Activated T-cell treated with anti-CD3 and anti-CD28 coated beads, Interleukin-2, amount 50 U/mL, for 72 hours (primary cell): ENCODE data around the gene SFTPA2. TPM values are rescaled to one million over a fixed set of nuclear protein-coding genes. Genes with fewer than 3 reads are reported as not detected.
"Not testable (repeated sequence)": the region's sequence is repeated elsewhere in the genome, so short reads cannot be mapped to it uniquely, and the experiment has no call there.

Experiments used
- ATAC-seq, 2 donors: fragments of 150-1000 bp; cut with Tn5 transposase; replicated peaks in 1 of 2; 2 replicates each; pipeline ENCODE4 v1.10.0; 2021; ENCODE audit warnings: moderate library complexity in 2 of 2, mild to moderate bottlenecking in 1 of 2
- DNase-seq, 2 donors: peaks; one replicate each; pipeline ENCODE4 v3.0.0; 2021 to 2022; ENCODE audit warnings: mixed read lengths in 1 of 2
- H3K27ac Mint-ChIP-seq: one replicate; pipeline ENCODE4 v1.8.0; 2022; ENCODE audit warnings: mild to moderate bottlenecking, moderate library complexity, mixed read lengths
- H3K27me3 Mint-ChIP-seq: one replicate; pipeline ENCODE4 v1.8.0; 2022; ENCODE audit warnings: low read depth, mixed read lengths
- H3K36me3 Mint-ChIP-seq, 2 donors: one replicate each; pipeline ENCODE4 v1.8.0; 2022; ENCODE audit warnings: mixed read lengths in 2 of 2, mild to moderate bottlenecking in 1 of 2; ENCODE audit not compliant: insufficient read depth in 2 of 2
- H3K4me1 Mint-ChIP-seq: one replicate; pipeline ENCODE4 v1.8.0; 2022; ENCODE audit warnings: low read depth, mixed read lengths
- H3K4me3 Mint-ChIP-seq, 2 donors: one replicate each; pipeline ENCODE4 v1.8.0; 2022; ENCODE audit warnings: mild to moderate bottlenecking in 2 of 2, mixed read lengths in 2 of 2, moderate library complexity in 2 of 2
- H3K9me3 Mint-ChIP-seq, 2 donors: one replicate each; pipeline ENCODE4 v1.8.0; 2022; ENCODE audit warnings: mixed read lengths in 2 of 2
- total RNA-seq, 2 donors: library from RNA; stranded (reverse); gene quantifications; one replicate each; pipeline ENCODE4 v1.2.3, GENCODE V29; 2022

The SFTPA2 gene
- total RNA-seq = not detected

GRCh38 chr10:79560160-79560709, at the start of gene SFTPA2:
TSS of gene SFTPA2 (minus strand) at chr10:79560407. CDS start at chr10:79559483, 924 bp downstream.
- Mint-ChIP-seq H3K4me3 (no peak within 1 kb of the TSS), H3K36me3 (no peaks in the 10 kb centered on the region), H3K27ac (no peak within 1 kb of the TSS), H3K9me3 (no peaks in the 10 kb centered on the region), H3K27me3 (peaks cover 20% of the 10 kb centered on the region), H3K4me1 (no peaks in the 10 kb centered on the region)
- no peak for DNase-seq
- ATAC-seq = no peak

- Mint-ChIP-seq H3K4me3 (no peak overlapping the region), H3K4me1 (no peaks in the 10 kb centered on the region), H3K36me3 (no peaks in the 10 kb centered on the region), H3K27me3 (peaks cover 6% of the 10 kb centered on the region), H3K9me3 (no peaks in the 10 kb centered on the region), H3K27ac (no peak overlapping the region)
- DNase-seq = peak; percentile 63 to 73
- peak; percentile 64 to 67 for ATAC-seq
Measured at GRCh38 chr10:79608505-79609375, 48.5 kb upstream of the SFTPA2 start.

- DNase-seq (no peak), ATAC-seq (no peak)
- no peak overlapping the region for H3K4me3 Mint-ChIP-seq
- H3K27me3 Mint-ChIP-seq = peaks cover 6% of the 10 kb centered on the region
- no peaks in the 10 kb centered on the region for H3K36me3 Mint-ChIP-seq
- no peak overlapping the region for H3K27ac Mint-ChIP-seq
- no peaks in the 10 kb centered on the region for H3K4me1 Mint-ChIP-seq
- no peaks in the 10 kb centered on the region for H3K9me3 Mint-ChIP-seq
Measured at GRCh38 chr10:79605308-79605707, 45.1 kb upstream of the SFTPA2 start.

GRCh38 chr10:79604294-79604693, 44.1 kb upstream of the SFTPA2 start:
- Mint-ChIP-seq H3K4me1 (no peaks in the 10 kb centered on the region), H3K27ac (no peak overlapping the region)
- ATAC-seq = no peak

GRCh38 chr10:79602953-79603352, 42.7 kb upstream of the SFTPA2 start:
- H3K36me3 Mint-ChIP-seq = peaks cover 1 to 2% of the 10 kb centered on the region in 2 donors
- no peaks in the 10 kb centered on the region for H3K27me3 Mint-ChIP-seq
- H3K4me3 Mint-ChIP-seq = no peak overlapping the region
- peaks cover 1 to 3% of the 10 kb centered on the region in 2 donors for H3K9me3 Mint-ChIP-seq
- H3K4me1 Mint-ChIP-seq = no peaks in the 10 kb centered on the region
- DNase-seq (no peak), ATAC-seq (no peak)
- H3K27ac Mint-ChIP-seq = no peak overlapping the region

More at GRCh38 chr10:79604294-79604693, 44.1 kb upstream of the SFTPA2 start:
- Mint-ChIP-seq H3K36me3 (no peaks in the 10 kb centered on the region), H3K9me3 (peaks cover 0 to under 1% of the 10 kb centered on the region in 2 donors), H3K4me3 (no peak overlapping the region), H3K27me3 (peaks cover 6% of the 10 kb centered on the region)
- no peak for DNase-seq

- H3K27ac Mint-ChIP-seq = no peak overlapping the region
- H3K9me3 Mint-ChIP-seq = peaks cover 7% of the 10 kb centered on the region in 2 donors
- ATAC-seq (no peak), DNase-seq (no peak)
- H3K27me3 Mint-ChIP-seq = no peaks in the 10 kb centered on the region
- H3K4me1 Mint-ChIP-seq = no peaks in the 10 kb centered on the region
- H3K4me3 Mint-ChIP-seq = no peak overlapping the region
- peaks cover 1 to 8% of the 10 kb centered on the region in 2 donors for H3K36me3 Mint-ChIP-seq
Measured at GRCh38 chr10:79601939-79602338, 41.7 kb upstream of the SFTPA2 start.

GRCh38 chr10:79599644-79600043, 39.4 kb upstream of the SFTPA2 start:
- DNase-seq, H3K27me3 Mint-ChIP-seq, H3K4me1 Mint-ChIP-seq, ATAC-seq, H3K9me3 Mint-ChIP-seq, H3K4me3 Mint-ChIP-seq, H3K36me3 Mint-ChIP-seq, H3K27ac Mint-ChIP-seq: not testable (repeated sequence)

GRCh38 chr10:79595510-79595909, 35.3 kb upstream of the SFTPA2 start:
- Mint-ChIP-seq H3K27ac (no peak overlapping the region), H3K27me3 (peaks cover 4% of the 10 kb centered on the region), H3K4me3 (no peak overlapping the region), H3K36me3 (peaks cover 1 to 8% of the 10 kb centered on the region in 2 donors), H3K4me1 (no peaks in the 10 kb centered on the region), H3K9me3 (peaks cover 7% of the 10 kb centered on the region in 2 donors)
- ATAC-seq = no peak
- DNase-seq = no peak

- not testable (repeated sequence) for H3K9me3 Mint-ChIP-seq, DNase-seq, ATAC-seq, H3K36me3 Mint-ChIP-seq, H3K4me1 Mint-ChIP-seq, H3K4me3 Mint-ChIP-seq, H3K27ac Mint-ChIP-seq
- H3K27me3 Mint-ChIP-seq = peaks cover 13% of the 10 kb centered on the region
Measured at GRCh38 chr10:79594565-79594964, 34.4 kb upstream of the SFTPA2 start.

GRCh38 chr10:79593377-79593776, 33.2 kb upstream of the SFTPA2 start:
- H3K4me1 Mint-ChIP-seq = no peaks in the 10 kb centered on the region
- H3K27ac Mint-ChIP-seq = no peak overlapping the region
- H3K36me3 Mint-ChIP-seq = peaks cover 0 to 8% of the 10 kb centered on the region in 2 donors
- DNase-seq (no peak), ATAC-seq (no peak)
- no peak overlapping the region for H3K4me3 Mint-ChIP-seq
- H3K9me3 Mint-ChIP-seq = peaks cover 4 to 6% of the 10 kb centered on the region in 2 donors
- H3K27me3 Mint-ChIP-seq = peaks cover 22% of the 10 kb centered on the region

- Mint-ChIP-seq H3K36me3 (no peaks in the 10 kb centered on the region), H3K9me3 (no peaks in the 10 kb centered on the region), H3K4me1 (no peaks in the 10 kb centered on the region), H3K4me3 (no peak overlapping the region), H3K27ac (no peak overlapping the region), H3K27me3 (peaks cover 43% of the 10 kb centered on the region)
- ATAC-seq (no peak), DNase-seq (no peak)
Measured at GRCh38 chr10:79588800-79589199, 28.6 kb upstream of the SFTPA2 start.

GRCh38 chr10:79586933-79587332, 26.7 kb upstream of the SFTPA2 start:
- Mint-ChIP-seq H3K36me3 (no peaks in the 10 kb centered on the region), H3K9me3 (no peaks in the 10 kb centered on the region), H3K4me1 (peaks cover 7% of the 10 kb centered on the region), H3K4me3 (no peak overlapping the region), H3K27ac (no peak overlapping the region), H3K27me3 (peaks cover 43% of the 10 kb centered on the region)
- ATAC-seq = no peak
- DNase-seq = no peak

- Mint-ChIP-seq H3K9me3 (no peaks in the 10 kb centered on the region), H3K27me3 (peaks cover 43% of the 10 kb centered on the region), H3K36me3 (no peaks in the 10 kb centered on the region), H3K4me1 (peaks cover 7% of the 10 kb centered on the region), H3K27ac (no peak overlapping the region), H3K4me3 (no peak overlapping the region)
- DNase-seq (no peak), ATAC-seq (no peak)
Measured at GRCh38 chr10:79585870-79586527, 25.8 kb upstream of the SFTPA2 start.
